Vagina (tissue), 2 donors: Measurements from ENCODE around the gene KCTD21.

Experiments used
- CTCF ChIP-seq, 3 experiments: fragments of 450-650 bp in 2 of 3; fragments of 200-600 bp in 1 of 3; sonication (generic) in 1 of 3; IDR thresholded peaks; one replicate each; pipeline ENCODE4 v1.5.1; 2017 to 2019; ENCODE audit warnings: antibody characterized with exemption in 3 of 3, mild to moderate bottlenecking in 2 of 3, moderate library complexity in 2 of 3
- POLR2A ChIP-seq, 2 donors: fragments of 450-650 bp; IDR thresholded peaks; one replicate each; pipeline ENCODE4 v1.6.1; 2017; ENCODE audit warnings: antibody characterized with exemption in 2 of 2, mild to moderate bottlenecking in 2 of 2, moderate library complexity in 2 of 2
- POLR2AphosphoS5 ChIP-seq, 2 donors: sonication (generic); formaldehyde crosslinking; IDR thresholded peaks; one replicate each; pipeline ENCODE4 v1.9.0; 2017; ENCODE audit warnings: antibody characterized with exemption in 2 of 2, mild to moderate bottlenecking in 2 of 2, low read depth in 1 of 2; ENCODE audit not compliant: insufficient read depth in 1 of 2

GRCh38 chr11:78140392-78141077, 47.9 kb downstream of the KCTD21 start:
- TF ChIP-seq POLR2A (IDR thresholded peaks at IDR 0.05) (no peak), CTCF (IDR thresholded peaks at IDR 0.05) (no peak), POLR2AphosphoS5 (IDR thresholded peaks at IDR 0.05; ENCODE audit: insufficient read depth in 1 of 2, low read depth in 1 of 2) (no peak)
